Activated CD4-positive, alpha-beta memory T cell treated with anti-CD3 and anti-CD28 coated beads for 36 hours (primary cell): ENCODE measurements around the gene UTY. TPM values are rescaled to one million over a fixed set of nuclear protein-coding genes. Genes with fewer than 3 reads are reported as not detected.
"Not testable (repeated sequence)": the region's sequence is repeated elsewhere in the genome, so short reads cannot be mapped to it uniquely, and the experiment has no call there.

Experiments
- CTCF ChIA-PET: fragments of 350-600 bp; sonication (Branson Sonifier 250); formaldehyde crosslinking; loops from one replicate; lab custom pipeline; 2021; ENCODE audit warnings: antibody characterized with exemption, inconsistent platforms; lab: Charles Lee
- POLR2A ChIA-PET: fragments of 350-600 bp; sonication (Branson Sonifier 250); formaldehyde crosslinking; loops from one replicate; lab custom pipeline; 2021; ENCODE audit warnings: antibody characterized with exemption; lab: Charles Lee
- DNase-seq: peaks from one replicate; pipeline ENCODE4 v3.0.0-alpha.2; 2020
- H3K27ac Mint-ChIP-seq: one replicate; pipeline ENCODE4 v1.8.0; 2021; ENCODE audit warnings: mixed read lengths
- H3K27me3 Mint-ChIP-seq: one replicate; pipeline ENCODE4 v1.8.0; 2021; ENCODE audit warnings: mixed read lengths
- H3K36me3 Mint-ChIP-seq: one replicate; pipeline ENCODE4 v1.8.0; 2021; ENCODE audit warnings: mixed read lengths
- H3K4me1 Mint-ChIP-seq: one replicate; pipeline ENCODE4 v1.8.0; 2021; ENCODE audit warnings: low read depth, mixed read lengths
- H3K4me3 Mint-ChIP-seq: one replicate; pipeline ENCODE4 v1.8.0; 2021; ENCODE audit warnings: mild to moderate bottlenecking, mixed read lengths
- H3K9me3 Mint-ChIP-seq: one replicate; pipeline ENCODE4 v1.8.0; 2021; ENCODE audit warnings: mixed read lengths
- intact Hi-C: fragments of 100-400 bp; cut with micrococcal nuclease; formaldehyde crosslinking; loops from one replicate; pipeline ENCODE4 v1.15.1; 2023
- total RNA-seq, 2 experiments: library from RNA; stranded (reverse); gene quantifications; one replicate each; pipeline ENCODE4 v1.2.3, GENCODE V29; 2021

Gene UTY
- total RNA-seq, 2 experiments from 2014 or later, result 16.0 to 18.3 TPM

GRCh38 chrY:13295026-13295425, 184.8 kb downstream of the UTY start:
- CTCF ChIA-PET, result no interaction called here
- peaks cover 8% of the 10 kb centered on the region for H3K9me3 Mint-ChIP-seq
- H3K27me3 Mint-ChIP-seq, result no peaks in the 10 kb centered on the region
- no peak overlapping the region for H3K4me3 Mint-ChIP-seq
- DNase-seq, result no peak
- peaks cover 54% of the 10 kb centered on the region for H3K36me3 Mint-ChIP-seq
- no peak overlapping the region for H3K27ac Mint-ChIP-seq
- peaks cover 5% of the 10 kb centered on the region for H3K4me1 Mint-ChIP-seq
- intact Hi-C loops, result no loop called here
- POLR2A ChIA-PET, result no interaction called here

GRCh38 chrY:13291199-13291598, 188.6 kb downstream of the UTY start:
- DNase-seq, result no peak
- H3K27ac Mint-ChIP-seq, result no peak overlapping the region
- H3K4me1 Mint-ChIP-seq, result no peaks in the 10 kb centered on the region
- H3K4me3 Mint-ChIP-seq, result no peak overlapping the region
- intact Hi-C loops, result no loop called here
- peaks cover 64% of the 10 kb centered on the region for H3K36me3 Mint-ChIP-seq
- H3K27me3 Mint-ChIP-seq, result no peaks in the 10 kb centered on the region
- peaks cover 14% of the 10 kb centered on the region for H3K9me3 Mint-ChIP-seq
- POLR2A ChIA-PET, result no interaction called here
- CTCF ChIA-PET, result no interaction called here

GRCh38 chrY:13282151-13283054, 197.4 kb downstream of the UTY start:
- H3K27me3 Mint-ChIP-seq, POLR2A ChIA-PET, H3K4me1 Mint-ChIP-seq, H3K27ac Mint-ChIP-seq, intact Hi-C loops, H3K4me3 Mint-ChIP-seq, CTCF ChIA-PET, DNase-seq, H3K9me3 Mint-ChIP-seq: not testable (repeated sequence)
- peaks cover 27% of the 10 kb centered on the region for H3K36me3 Mint-ChIP-seq

- no peak overlapping the region for H3K27ac Mint-ChIP-seq
- no peaks in the 10 kb centered on the region for H3K9me3 Mint-ChIP-seq
- peaks cover 28% of the 10 kb centered on the region for H3K36me3 Mint-ChIP-seq
- DNase-seq, result no peak
- intact Hi-C loops, result no loop called here
- POLR2A ChIA-PET, result no interaction called here
- no peak overlapping the region for H3K4me3 Mint-ChIP-seq
- CTCF ChIA-PET, result no interaction called here
- peaks cover 4% of the 10 kb centered on the region for H3K4me1 Mint-ChIP-seq
- no peaks in the 10 kb centered on the region for H3K27me3 Mint-ChIP-seq
Measured at GRCh38 chrY:13279561-13279960, 200.3 kb downstream of the UTY start.

GRCh38 chrY:13271706-13272105, 208.1 kb downstream of the UTY start:
- intact Hi-C loops, result no loop called here
- Mint-ChIP-seq H3K36me3 (peaks cover 38% of the 10 kb centered on the region), H3K27me3 (no peaks in the 10 kb centered on the region), H3K27ac (no peak overlapping the region), H3K9me3 (peaks cover 6% of the 10 kb centered on the region), H3K4me1 (peaks cover 8% of the 10 kb centered on the region), H3K4me3 (no peak overlapping the region)
- ChIA-PET CTCF (no interaction called here), POLR2A (no interaction called here)
- DNase-seq, result no peak

- POLR2A ChIA-PET, H3K4me1 Mint-ChIP-seq, DNase-seq, H3K27ac Mint-ChIP-seq, H3K27me3 Mint-ChIP-seq, CTCF ChIA-PET, H3K9me3 Mint-ChIP-seq, intact Hi-C loops, H3K4me3 Mint-ChIP-seq: not testable (repeated sequence)
- H3K36me3 Mint-ChIP-seq, result peaks cover 25% of the 10 kb centered on the region
Measured at GRCh38 chrY:13253941-13254440, 225.8 kb downstream of the UTY start.

GRCh38 chrY:13250421-13250820, 229.4 kb downstream of the UTY start:
- H3K4me1 Mint-ChIP-seq, result no peaks in the 10 kb centered on the region
- H3K36me3 Mint-ChIP-seq, result peaks cover 17% of the 10 kb centered on the region
- intact Hi-C loops, result no loop called here
- H3K27ac Mint-ChIP-seq, result no peak overlapping the region
- CTCF ChIA-PET, result no interaction called here
- no peak overlapping the region for H3K4me3 Mint-ChIP-seq
- H3K9me3 Mint-ChIP-seq, result no peaks in the 10 kb centered on the region
- H3K27me3 Mint-ChIP-seq, result no peaks in the 10 kb centered on the region
- POLR2A ChIA-PET, result no interaction called here
- no peak for DNase-seq

- H3K27me3 Mint-ChIP-seq, result no peaks in the 10 kb centered on the region
- intact Hi-C loops, result no loop called here
- peaks cover 38% of the 10 kb centered on the region for H3K36me3 Mint-ChIP-seq
- H3K4me3 Mint-ChIP-seq, result no peak overlapping the region
- peaks cover 6% of the 10 kb centered on the region for H3K9me3 Mint-ChIP-seq
- peaks cover 2% of the 10 kb centered on the region for H3K4me1 Mint-ChIP-seq
- DNase-seq, result no peak
- POLR2A ChIA-PET, result no interaction called here
- CTCF ChIA-PET, result no interaction called here
- no peak overlapping the region for H3K27ac Mint-ChIP-seq
Measured at GRCh38 chrY:13243716-13244115, 236.1 kb downstream of the UTY start.

- no peak overlapping the region for H3K4me3 Mint-ChIP-seq
- ChIA-PET POLR2A (no interaction called here), CTCF (no interaction called here)
- H3K27me3 Mint-ChIP-seq, result no peaks in the 10 kb centered on the region
- H3K36me3 Mint-ChIP-seq, result peaks cover 34% of the 10 kb centered on the region
- no peaks in the 10 kb centered on the region for H3K4me1 Mint-ChIP-seq
- H3K9me3 Mint-ChIP-seq, result peaks cover 32% of the 10 kb centered on the region
- intact Hi-C loops, result no loop called here
- DNase-seq, result no peak
- no peak overlapping the region for H3K27ac Mint-ChIP-seq
Measured at GRCh38 chrY:13233901-13234300, 245.9 kb downstream of the UTY start.

- no peak overlapping the region for H3K27ac Mint-ChIP-seq
- peaks cover 26% of the 10 kb centered on the region for H3K36me3 Mint-ChIP-seq
Measured at GRCh38 chrY:13233118-13233517, 246.7 kb downstream of the UTY start.

GRCh38 chrY:13227354-13227953, 252.4 kb downstream of the UTY start:
- Mint-ChIP-seq H3K4me3 (no peak overlapping the region), H3K36me3 (no peaks in the 10 kb centered on the region), H3K27ac (no peak overlapping the region), H3K9me3 (peaks cover 34% of the 10 kb centered on the region), H3K4me1 (no peaks in the 10 kb centered on the region), H3K27me3 (no peaks in the 10 kb centered on the region)
- CTCF ChIA-PET, result no interaction called here
- no peak for DNase-seq
- intact Hi-C loops, result no loop called here
- POLR2A ChIA-PET, result no interaction called here

More at GRCh38 chrY:13233118-13233517, 246.7 kb downstream of the UTY start:
- Mint-ChIP-seq H3K4me1 (no peaks in the 10 kb centered on the region), H3K9me3 (peaks cover 33% of the 10 kb centered on the region), H3K27me3 (no peaks in the 10 kb centered on the region), H3K4me3 (no peak overlapping the region)
- ChIA-PET POLR2A (no interaction called here), CTCF (no interaction called here)
- intact Hi-C loops, result no loop called here
- no peak for DNase-seq

- Mint-ChIP-seq H3K27ac (no peak overlapping the region), H3K4me1 (no peaks in the 10 kb centered on the region), H3K36me3 (no peaks in the 10 kb centered on the region), H3K4me3 (no peak overlapping the region), H3K27me3 (no peaks in the 10 kb centered on the region), H3K9me3 (no peaks in the 10 kb centered on the region)
- intact Hi-C loops, result no loop called here
- no peak for DNase-seq
- POLR2A ChIA-PET, result no interaction called here
- CTCF ChIA-PET, result no interaction called here
Measured at GRCh38 chrY:13210961-13211646, 268.7 kb downstream of the UTY start.
